Right lobe of liver (tissue), 6 donors: ENCODE data around the gene CFL2. TPM values are rescaled to one million over a fixed set of nuclear protein-coding genes. Genes with fewer than 3 reads are reported as not detected.

ENCODE experiments used
- ATAC-seq, 4 donors: fragments of 200-7000 bp; cut with Tn5 transposase; one replicate each; pipeline ENCODE4 v1.9.1; 2020; ENCODE audit warnings: mild to moderate bottlenecking in 4 of 4, moderate library complexity in 4 of 4
- DNase-seq, 3 donors: peaks; one replicate each; pipeline ENCODE4 v3.0.0-alpha.2; 2020
- H3K27ac ChIP-seq, 3 donors: fragments of 200-600 bp; one replicate each; pipeline ENCODE4 v1.8.0; 2022
- H3K27me3 ChIP-seq, 2 donors: fragments of 200-600 bp; one replicate each; pipeline ENCODE4 v1.8.0; 2022
- H3K36me3 ChIP-seq, 4 donors: fragments of 200-600 bp; sonication (generic) in 1 of 4; one replicate each; pipeline versions ENCODE4 v1.5.1 to v1.8.0; 2017 to 2022; ENCODE audit warnings: control low read depth in 1 of 4
- H3K4me1 ChIP-seq, 4 donors: fragments of 200-600 bp; sonication (generic) in 1 of 4; one replicate each; pipeline versions ENCODE4 v1.5.1 to v1.8.0; 2017 to 2022; ENCODE audit warnings: control low read depth in 1 of 4
- H3K4me3 ChIP-seq, 3 donors: fragments of 200-600 bp; one replicate each; pipeline ENCODE4 v1.8.0; 2022
- H3K9me3 ChIP-seq, 4 donors: fragments of 200-600 bp; sonication (generic) in 1 of 4; one replicate each; pipeline versions ENCODE4 v1.5.1 to v1.8.0; 2017 to 2022; ENCODE audit warnings: control low read depth in 1 of 4
- POLR2A ChIP-seq: fragments of 450-650 bp; IDR thresholded peaks from one replicate; pipeline ENCODE4 v1.6.1; 2017; ENCODE audit warnings: antibody characterized with exemption, mild to moderate bottlenecking
- WGBS: methylation state at CpG from one replicate; pipeline ENCODE4 v1.1.6; 2018; ENCODE audit warnings: low coverage, low lambda C conversion rate; ENCODE audit not compliant: insufficient coverage; ENCODE audit errors: missing lambda C conversion rate; 5-methylcytosine and 5-hydroxymethylcytosine counted together
- intact Hi-C, 2 donors: fragments of 100-400 bp; cut with DNase I; formaldehyde crosslinking; loops; one replicate each; pipeline versions ENCODE4 v1.11.2 to v1.14.1; 2022
- total RNA-seq, 6 experiments: library from RNA; depleted of rRNA in 2 of 6; stranded (reverse); fragments of >200 nt in 2 of 6; fragmentation: NEBNext Ultra II Directional in 3 of 6; extraction: Animal tissue kit (Norgen Biotek cat#: 25700) in 3 of 6; gene quantifications; one replicate each; pipeline versions ENCODE4 v1.1.0 to v1.2.4, GENCODE V29; 2016 to 2023
- TF ChIP-seq, protein P1 (sequence below), 4 donors: fragments of 200-600 bp in 3 of 4; fragments of 450-650 bp in 1 of 4; IDR thresholded peaks; one replicate each; pipeline versions ENCODE4 v1.5.1 to v1.8.0; 2016 to 2022; ENCODE audit warnings: antibody characterized with exemption in 4 of 4, mild to moderate bottlenecking in 2 of 4
- donor health status: DM: no; HTN: yes; CAD: no.
- donor health status: DM: no; HTN: no; CAD: no.
- donor health status: DM: no; HTN: no; CAD: no.
- donor health status: DM: no; HTN: yes; CAD: no.
- donor health status: DM: no; HTN: yes; CAD: no.

Gene CFL2
- total RNA-seq, 6 experiments from 2014 or later, result 74.2 to 95.3 (median 78.3) TPM

DNA sequence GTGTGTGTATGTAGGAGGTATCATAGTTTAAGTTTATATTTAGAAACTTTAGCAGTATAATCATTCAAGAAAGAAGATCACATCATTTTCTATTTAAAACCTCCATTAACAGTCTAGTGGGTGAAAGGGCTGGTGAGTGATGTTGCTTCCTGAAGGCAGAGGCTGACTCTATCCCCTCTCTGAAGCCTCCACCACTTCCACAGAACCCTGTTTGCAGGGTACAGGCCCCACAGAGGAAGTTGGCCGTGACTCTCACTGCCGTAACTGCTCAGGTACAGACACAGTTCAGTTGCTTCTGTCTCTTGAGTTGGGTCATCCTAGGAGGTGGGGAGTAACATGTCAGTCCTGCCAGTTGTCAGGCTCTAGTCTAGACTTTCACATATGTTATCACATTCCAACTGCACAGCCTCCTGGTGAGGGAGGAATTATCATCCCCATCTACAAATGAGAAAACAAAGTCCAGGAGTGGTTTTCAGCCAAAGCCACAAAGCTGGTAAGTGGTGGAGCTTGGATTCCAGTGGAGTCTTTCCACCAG is 31.5 kb downstream of the CFL2 start:
- intact Hi-C loops, result no loop called here
- Histone ChIP-seq H3K4me3 (no peak overlapping the region), H3K9me3 (no peaks in the 10 kb centered on the region), H3K27ac (no peak overlapping the region), H3K27me3 (no peaks in the 10 kb centered on the region), H3K4me1 (peaks cover 0 to 5% (median 0%) of the 10 kb centered on the region in 4 donors), H3K36me3 (no peaks in the 10 kb centered on the region)
- no peak for ATAC-seq
- no peak for DNase-seq
- WGBS, result 63% methylated on average over 2 of the region's 2 CpGs
- no peak for TF ChIP-seq POLR2A
- TF ChIP-seq, protein P1, sequence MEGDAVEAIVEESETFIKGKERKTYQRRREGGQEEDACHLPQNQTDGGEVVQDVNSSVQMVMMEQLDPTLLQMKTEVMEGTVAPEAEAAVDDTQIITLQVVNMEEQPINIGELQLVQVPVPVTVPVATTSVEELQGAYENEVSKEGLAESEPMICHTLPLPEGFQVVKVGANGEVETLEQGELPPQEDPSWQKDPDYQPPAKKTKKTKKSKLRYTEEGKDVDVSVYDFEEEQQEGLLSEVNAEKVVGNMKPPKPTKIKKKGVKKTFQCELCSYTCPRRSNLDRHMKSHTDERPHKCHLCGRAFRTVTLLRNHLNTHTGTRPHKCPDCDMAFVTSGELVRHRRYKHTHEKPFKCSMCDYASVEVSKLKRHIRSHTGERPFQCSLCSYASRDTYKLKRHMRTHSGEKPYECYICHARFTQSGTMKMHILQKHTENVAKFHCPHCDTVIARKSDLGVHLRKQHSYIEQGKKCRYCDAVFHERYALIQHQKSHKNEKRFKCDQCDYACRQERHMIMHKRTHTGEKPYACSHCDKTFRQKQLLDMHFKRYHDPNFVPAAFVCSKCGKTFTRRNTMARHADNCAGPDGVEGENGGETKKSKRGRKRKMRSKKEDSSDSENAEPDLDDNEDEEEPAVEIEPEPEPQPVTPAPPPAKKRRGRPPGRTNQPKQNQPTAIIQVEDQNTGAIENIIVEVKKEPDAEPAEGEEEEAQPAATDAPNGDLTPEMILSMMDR (IDR thresholded peaks at IDR 0.05), result no peak

DNA sequence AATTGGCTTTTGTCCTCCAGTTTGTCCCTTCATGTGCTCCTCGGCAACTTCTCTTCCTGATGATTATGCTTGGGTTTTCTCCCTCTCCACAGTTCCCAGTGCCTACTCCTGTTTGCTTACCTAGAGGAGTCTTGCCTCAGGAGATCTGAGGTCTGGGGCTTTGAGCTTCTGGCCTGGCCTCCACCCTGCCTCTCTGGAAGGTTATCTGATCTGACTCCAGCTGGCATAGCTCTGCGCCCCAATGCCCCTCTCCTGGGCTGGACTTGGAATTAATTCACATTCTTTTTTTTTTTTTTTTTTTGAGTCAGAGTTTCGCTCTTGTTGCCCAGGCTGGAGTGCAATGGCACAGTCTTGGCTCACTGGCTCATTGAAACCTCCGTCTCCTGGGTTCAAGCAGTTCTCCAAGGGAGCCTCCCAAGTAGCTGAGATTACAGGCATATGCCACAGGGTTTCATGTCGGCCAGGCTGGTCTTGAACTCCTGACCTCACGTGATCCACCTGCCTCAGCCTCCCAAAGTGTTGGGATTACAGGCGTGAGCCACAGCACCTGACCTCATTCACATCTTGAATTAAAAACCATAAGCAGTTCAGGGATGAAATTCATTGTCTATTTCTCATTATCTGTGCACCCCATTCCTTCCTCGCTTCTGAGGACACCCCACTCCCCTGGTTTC is 33.5 kb downstream of the CFL2 start:
- Histone ChIP-seq H3K27me3 (no peaks in the 10 kb centered on the region), H3K9me3 (no peaks in the 10 kb centered on the region), H3K4me1 (peaks cover 0 to 15% (median 0%) of the 10 kb centered on the region in 4 donors), H3K27ac (peak overlapping the region in 2 of 3 donors; percentile 66 to 67), H3K4me3 (no peak overlapping the region), H3K36me3 (no peaks in the 10 kb centered on the region)
- ATAC-seq, result peak; percentile 73 to 92 (median 90)
- intact Hi-C loops, result no loop called here
- 73% methylated on average over 4 of the region's 8 CpGs for WGBS
- DNase-seq, result peak; percentile 29 to 78 (median 77)
- no peak for TF ChIP-seq POLR2A
- TF ChIP-seq, protein P1 (IDR thresholded peaks at IDR 0.05), result no peak

DNA sequence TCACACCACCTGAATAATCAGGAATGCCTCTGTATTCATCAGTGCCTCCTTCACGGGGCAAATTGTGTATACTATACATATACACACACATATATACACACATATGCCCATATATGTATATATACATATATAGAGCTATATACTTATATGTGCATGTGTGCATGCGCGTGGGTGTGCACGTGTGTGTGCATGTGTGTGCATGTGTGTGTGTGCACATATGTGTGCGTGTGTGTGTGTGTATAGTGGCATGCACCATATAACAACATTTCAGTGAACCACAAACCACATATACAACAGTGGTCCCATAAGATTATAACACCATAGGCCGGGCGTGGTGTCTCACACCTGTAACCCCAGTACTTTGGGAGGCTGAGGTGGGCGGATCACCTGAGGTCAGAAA is 35.7 kb downstream of the CFL2 start:
- no peaks in the 10 kb centered on the region for H3K9me3 ChIP-seq
- WGBS, result 94% methylated on average over 7 of the region's 8 CpGs
- no peak for TF ChIP-seq POLR2A
- TF ChIP-seq, protein P1 (IDR thresholded peaks at IDR 0.05), result no peak
- no peaks in the 10 kb centered on the region for H3K36me3 ChIP-seq
- H3K4me1 ChIP-seq, result peaks cover 0 to 15% (median 0%) of the 10 kb centered on the region in 4 donors
- ATAC-seq (no peak), DNase-seq (no peak)
- no peaks in the 10 kb centered on the region for H3K27me3 ChIP-seq
- intact Hi-C loops, result loop anchor here in 1 of 2 donors (10.0 kb wide), 1 partner anchor 46 kb away; no protein-coding TSS in a partner anchor
- no peak overlapping the region for H3K27ac ChIP-seq
- H3K4me3 ChIP-seq, result no peak overlapping the region

DNA sequence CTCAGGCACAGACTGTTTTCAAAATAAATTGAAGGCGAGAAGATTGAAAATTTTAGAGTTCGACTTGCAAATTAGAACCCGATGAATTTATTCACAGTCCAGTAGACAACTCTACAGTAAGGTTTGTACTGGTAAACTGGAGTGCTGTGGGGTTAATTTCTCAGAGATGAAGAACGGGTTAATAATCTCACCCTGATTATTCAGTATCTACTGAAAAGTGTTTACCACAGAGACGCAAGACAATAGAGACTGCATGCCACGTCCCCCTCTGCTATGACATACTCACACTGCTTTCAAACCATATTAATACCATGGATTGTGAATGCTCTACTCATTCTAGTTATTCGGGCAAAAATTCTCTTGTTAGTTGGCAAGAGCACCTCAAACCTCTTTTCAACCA is 36.1 kb downstream of the CFL2 start:
- Histone ChIP-seq H3K36me3 (no peaks in the 10 kb centered on the region), H3K4me3 (no peak overlapping the region), H3K9me3 (no peaks in the 10 kb centered on the region), H3K27ac (no peak overlapping the region), H3K4me1 (peaks cover 0 to 15% (median 0%) of the 10 kb centered on the region in 4 donors), H3K27me3 (no peaks in the 10 kb centered on the region)
- ATAC-seq (no peak), DNase-seq (no peak)
- TF ChIP-seq, protein P1 (IDR thresholded peaks at IDR 0.05), result no peak
- no peak for TF ChIP-seq POLR2A
- intact Hi-C loops, result loop anchor here in 1 of 2 donors (10.0 kb wide), 1 partner anchor 46 kb away; no protein-coding TSS in a partner anchor
- WGBS, result 65% methylated on average over 7 of the region's 7 CpGs
